GM12801 (cell line): Measurements from ENCODE around the gene SEMA4A.

Experiments used
- CTCF ChIP-seq: IDR thresholded peaks from one replicate; pipeline ENCODE4 v1.5.1; 2011; ENCODE audit warnings: control low read depth; ENCODE audit not compliant: insufficient read length; ENCODE audit errors: extremely low read depth

The SEMA4A gene

GRCh38 chr1:156129687-156130577 lies 23.5 kb upstream of the SEMA4A start:
- no peak for TF ChIP-seq CTCF

- no peak for TF ChIP-seq CTCF
Measured at GRCh38 chr1:156130578-156130942, 22.8 kb upstream of the SEMA4A start.

GRCh38 chr1:156134716-156135435 lies 18.5 kb upstream of the SEMA4A start:
- TF ChIP-seq CTCF = no peak

GRCh38 chr1:156135930-156136871 lies 17.2 kb upstream of the SEMA4A start:
- no peak for TF ChIP-seq CTCF

- TF ChIP-seq CTCF = no peak
Measured at GRCh38 chr1:156136970-156137483, 16.4 kb upstream of the SEMA4A start.

GRCh38 chr1:156138458-156138867 lies 14.9 kb upstream of the SEMA4A start:
- TF ChIP-seq CTCF = no peak
